Keratinocyte (primary cell): ENCODE results near the gene RHCE.
A peak's percentile ranks its signal among the peaks of the same experiment; 100 is the strongest.
"Not testable (repeated sequence)": the region's sequence is repeated elsewhere in the genome, so short reads cannot be mapped to it uniquely, and the experiment has no call there.

Source experiments
- EZH2 ChIP-seq: IDR thresholded peaks from one replicate; pipeline ENCODE4 v1.6.1; 2012; ENCODE audit warnings: inconsistent platforms, mild to moderate bottlenecking, low read length, moderate library complexity
- TF ChIP-seq, protein P1 (sequence below), 3 experiments: IDR thresholded peaks in 1 of 3; conservative IDR thresholded peaks in 1 of 3; optimal IDR thresholded peaks in 1 of 3; 2 replicates in 2 of 3; 3 replicates in 1 of 3; pipeline versions ENCODE3 to v1.5.1; 2011; ENCODE audit warnings: low read length in 3 of 3, mild to moderate bottlenecking in 3 of 3, moderate library complexity in 2 of 3, control low read depth in 1 of 3, inconsistent platforms in 1 of 3; ENCODE audit not compliant: insufficient read depth in 2 of 3; ENCODE audit errors: extremely low read depth in 1 of 3

DNA sequence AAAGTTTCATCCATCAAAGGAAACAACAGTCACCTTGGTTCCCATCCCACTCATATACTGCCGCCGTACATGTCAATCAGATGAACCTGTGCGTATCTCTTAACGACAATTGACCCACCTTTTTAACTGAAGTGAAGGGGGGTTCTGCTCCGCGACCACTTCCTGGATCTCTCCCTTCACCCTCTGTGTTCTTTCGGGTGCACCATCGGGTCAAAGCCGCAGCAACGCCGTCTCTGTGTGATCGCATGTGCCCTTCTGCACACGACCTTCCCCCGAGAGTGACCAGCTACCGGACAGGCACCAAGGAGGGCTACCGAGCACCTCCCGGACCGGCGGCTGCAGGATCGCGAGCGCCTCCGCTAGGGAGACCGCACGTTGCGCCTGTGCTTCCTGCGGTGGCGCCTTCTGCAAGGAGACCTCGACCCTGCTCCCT lies 83.7 kb downstream of the RHCE start:
- TF ChIP-seq, protein P1, sequence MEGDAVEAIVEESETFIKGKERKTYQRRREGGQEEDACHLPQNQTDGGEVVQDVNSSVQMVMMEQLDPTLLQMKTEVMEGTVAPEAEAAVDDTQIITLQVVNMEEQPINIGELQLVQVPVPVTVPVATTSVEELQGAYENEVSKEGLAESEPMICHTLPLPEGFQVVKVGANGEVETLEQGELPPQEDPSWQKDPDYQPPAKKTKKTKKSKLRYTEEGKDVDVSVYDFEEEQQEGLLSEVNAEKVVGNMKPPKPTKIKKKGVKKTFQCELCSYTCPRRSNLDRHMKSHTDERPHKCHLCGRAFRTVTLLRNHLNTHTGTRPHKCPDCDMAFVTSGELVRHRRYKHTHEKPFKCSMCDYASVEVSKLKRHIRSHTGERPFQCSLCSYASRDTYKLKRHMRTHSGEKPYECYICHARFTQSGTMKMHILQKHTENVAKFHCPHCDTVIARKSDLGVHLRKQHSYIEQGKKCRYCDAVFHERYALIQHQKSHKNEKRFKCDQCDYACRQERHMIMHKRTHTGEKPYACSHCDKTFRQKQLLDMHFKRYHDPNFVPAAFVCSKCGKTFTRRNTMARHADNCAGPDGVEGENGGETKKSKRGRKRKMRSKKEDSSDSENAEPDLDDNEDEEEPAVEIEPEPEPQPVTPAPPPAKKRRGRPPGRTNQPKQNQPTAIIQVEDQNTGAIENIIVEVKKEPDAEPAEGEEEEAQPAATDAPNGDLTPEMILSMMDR (optimal IDR thresholded peaks at IDR 0.05 in 1 of 3, IDR thresholded peaks at IDR 0.05 in 1 of 3, conservative IDR thresholded peaks at IDR 0.05 in 1 of 3; ENCODE audit: extremely low read depth in 1 of 3, insufficient read depth in 2 of 3, low read length in 3 of 3) = peak in 1 of 3 experiments; percentile 19
- not testable (repeated sequence) for TF ChIP-seq EZH2
